BLaER1 (cell line): ENCODE data around the gene ABI1.
"Not testable (repeated sequence)": the region's sequence is repeated elsewhere in the genome, so short reads cannot be mapped to it uniquely, and the experiment has no call there.

Source experiments
- H3K27ac ChIP-seq: shearing (Covaris generic); formaldehyde crosslinking; 2 replicates; pipeline ENCODE4 v1.8.1; 2022
- H3K27me3 ChIP-seq: shearing (Covaris generic); formaldehyde crosslinking; 2 replicates; pipeline ENCODE4 v1.8.1; 2022
- H3K36me3 ChIP-seq: shearing (Covaris generic); formaldehyde crosslinking; 2 replicates; pipeline ENCODE4 v1.8.1; 2022
- H3K4me1 ChIP-seq: shearing (Covaris generic); formaldehyde crosslinking; 2 replicates; pipeline ENCODE4 v1.8.1; 2022
- H3K4me2 ChIP-seq: shearing (Covaris generic); formaldehyde crosslinking; 2 replicates; pipeline ENCODE4 v1.8.1; 2022
- H3K4me3 ChIP-seq: shearing (Covaris generic); formaldehyde crosslinking; 2 replicates; pipeline ENCODE4 v1.8.1; 2022
- H3K9ac ChIP-seq: shearing (Covaris generic); formaldehyde crosslinking; 2 replicates; pipeline ENCODE4 v1.8.1; 2022
- H3K9me3 ChIP-seq: shearing (Covaris generic); formaldehyde crosslinking; 2 replicates; pipeline ENCODE4 v1.8.1; 2022
- H4K20me1 ChIP-seq: shearing (Covaris generic); formaldehyde crosslinking; 2 replicates; pipeline ENCODE4 v1.8.1; 2022
- Cebpa-rat ChIP-seq: shearing (Covaris generic); IDR thresholded peaks from 2 replicates; pipeline ENCODE4 v1.8.1; 2022

The ABI1 gene

GRCh38 chr10:26870766-26871165 is 10.0 kb upstream of the ABI1 start:
- Histone ChIP-seq H3K9ac (no peak overlapping the region), H3K27me3 (no peaks in the 10 kb centered on the region)
- TF ChIP-seq Cebpa-rat = no peak

GRCh38 chr10:26869528-26869927 is 8.8 kb upstream of the ABI1 start:
- Histone ChIP-seq H3K4me3 (no peak overlapping the region), H3K27me3 (no peaks in the 10 kb centered on the region), H3K9me3 (no peaks in the 10 kb centered on the region), H3K9ac (no peak overlapping the region; the same call in 1 of the 2 replicates), H3K4me2 (peak overlapping the region; percentile 59), H3K4me1 (peaks cover 18% of the 10 kb centered on the region), H3K27ac (peak overlapping the region; percentile 12; the same call in 1 of the 2 replicates), H3K36me3 (no peaks in the 10 kb centered on the region), H4K20me1 (no peaks in the 10 kb centered on the region)
- no peak for TF ChIP-seq Cebpa-rat

More at GRCh38 chr10:26870766-26871165, 10.0 kb upstream of the ABI1 start:
- Histone ChIP-seq H4K20me1 (no peaks in the 10 kb centered on the region), H3K9me3 (no peaks in the 10 kb centered on the region), H3K4me2 (no peak overlapping the region), H3K4me1 (peaks cover 18% of the 10 kb centered on the region), H3K4me3 (no peak overlapping the region), H3K27ac (no peak overlapping the region), H3K36me3 (no peaks in the 10 kb centered on the region)

- no peak overlapping the region for H3K27ac ChIP-seq
- no peak overlapping the region for H3K9ac ChIP-seq
- H3K27me3 ChIP-seq = no peaks in the 10 kb centered on the region
- no peak overlapping the region for H3K4me2 ChIP-seq
- no peaks in the 10 kb centered on the region for H3K36me3 ChIP-seq
- H3K4me3 ChIP-seq = no peak overlapping the region
- TF ChIP-seq Cebpa-rat = no peak
- peaks cover 19% of the 10 kb centered on the region for H4K20me1 ChIP-seq
- no peaks in the 10 kb centered on the region for H3K9me3 ChIP-seq
- H3K4me1 ChIP-seq = peaks cover 13% of the 10 kb centered on the region; the same call in 1 of the 2 replicates
Observed at GRCh38 chr10:26863351-26864076, 2.8 kb upstream of the ABI1 start.

GRCh38 chr10:26861205-26861998 is 644 bp upstream of the ABI1 start:
- H4K20me1 ChIP-seq = peaks cover 41% of the 10 kb centered on the region
- H3K27me3 ChIP-seq = no peaks in the 10 kb centered on the region
- no peak overlapping the region for H3K9ac ChIP-seq
- no peak overlapping the region for H3K4me3 ChIP-seq
- no peak for TF ChIP-seq Cebpa-rat
- no peaks in the 10 kb centered on the region for H3K9me3 ChIP-seq
- peaks cover 34% of the 10 kb centered on the region for H3K4me1 ChIP-seq
- no peak overlapping the region for H3K27ac ChIP-seq
- H3K36me3 ChIP-seq = no peaks in the 10 kb centered on the region
- H3K4me2 ChIP-seq = peak overlapping the region; percentile 33; the same call in 1 of the 2 replicates

GRCh38 chr10:26860102-26860442 is 686 bp downstream of the ABI1 start:
- Histone ChIP-seq H3K4me1 (peaks cover 40% of the 10 kb centered on the region), H3K9me3 (no peaks in the 10 kb centered on the region), H4K20me1 (peaks cover 54% of the 10 kb centered on the region), H3K4me2 (peak overlapping the region; percentile 93), H3K27ac (peak overlapping the region; percentile 95), H3K36me3 (peaks cover 7% of the 10 kb centered on the region; the same call in 1 of the 2 replicates), H3K9ac (peak overlapping the region; percentile 97), H3K27me3 (no peaks in the 10 kb centered on the region), H3K4me3 (peak overlapping the region; percentile 94)
- TF ChIP-seq Cebpa-rat = no peak

- H3K4me1 ChIP-seq = peaks cover 40% of the 10 kb centered on the region
- TF ChIP-seq Cebpa-rat = no peak
- H3K36me3 ChIP-seq = peaks cover 12% of the 10 kb centered on the region; the same call in 1 of the 2 replicates
- peak overlapping the region; percentile 95 for H3K27ac ChIP-seq
- H3K9ac ChIP-seq = peak overlapping the region; percentile 97
- H3K9me3 ChIP-seq = no peaks in the 10 kb centered on the region
- H3K4me3 ChIP-seq = peak overlapping the region; percentile 94
- no peaks in the 10 kb centered on the region for H3K27me3 ChIP-seq
- peak overlapping the region; percentile 93 for H3K4me2 ChIP-seq
- H4K20me1 ChIP-seq = peaks cover 60% of the 10 kb centered on the region
Observed at GRCh38 chr10:26859241-26860101, 1.3 kb downstream of the ABI1 start.

GRCh38 chr10:26858707-26859034 is 2.1 kb downstream of the ABI1 start:
- Histone ChIP-seq H3K36me3 (peaks cover 18% of the 10 kb centered on the region), H4K20me1 (peaks cover 66% of the 10 kb centered on the region), H3K27ac (peak overlapping the region; percentile 95), H3K4me3 (peak overlapping the region; percentile 94), H3K4me1 (peaks cover 40% of the 10 kb centered on the region), H3K9me3 (peaks cover 2% of the 10 kb centered on the region), H3K9ac (peak overlapping the region; percentile 97), H3K4me2 (peak overlapping the region; percentile 93), H3K27me3 (no peaks in the 10 kb centered on the region)
- no peak for TF ChIP-seq Cebpa-rat

- Histone ChIP-seq H3K9me3 (peaks cover 6% of the 10 kb centered on the region), H4K20me1 (peaks cover 66% of the 10 kb centered on the region), H3K4me3 (peak overlapping the region; percentile 94), H3K36me3 (peaks cover 22% of the 10 kb centered on the region), H3K9ac (peak overlapping the region; percentile 97), H3K27me3 (no peaks in the 10 kb centered on the region), H3K27ac (peak overlapping the region; percentile 95), H3K4me1 (peaks cover 40% of the 10 kb centered on the region), H3K4me2 (peak overlapping the region; percentile 93)
- TF ChIP-seq Cebpa-rat = no peak
Observed at GRCh38 chr10:26857991-26858706, 2.6 kb downstream of the ABI1 start.

- peak overlapping the region; percentile 95; the same call in 1 of the 2 replicates for H3K27ac ChIP-seq
- not testable (repeated sequence) for H3K27me3 ChIP-seq
- H3K4me1 ChIP-seq = peaks cover 40% of the 10 kb centered on the region
- H3K9ac ChIP-seq = peak overlapping the region; percentile 97
- H3K9me3 ChIP-seq = peaks cover 11% of the 10 kb centered on the region
- peaks cover 71% of the 10 kb centered on the region for H4K20me1 ChIP-seq
- H3K4me3 ChIP-seq = peak overlapping the region; percentile 94
- peak overlapping the region; percentile 93 for H3K4me2 ChIP-seq
- peaks cover 27% of the 10 kb centered on the region for H3K36me3 ChIP-seq
Observed at GRCh38 chr10:26857553-26857952, 3.2 kb downstream of the ABI1 start.
